22Rv1 (cell line): Measurements from ENCODE around the gene SELENON.
"Not testable (repeated sequence)": the region's sequence is repeated elsewhere in the genome, so short reads cannot be mapped to it uniquely, and the experiment has no call there.

Experiments
- H3K27ac ChIP-seq: fragments of 450-650 bp; 2 replicates; pipeline ENCODE4 v1.5.1; 2017
- CTCF ChIP-seq: fragments of 450-650 bp; IDR thresholded peaks from 2 replicates; pipeline ENCODE4 v1.5.1; 2017; ENCODE audit warnings: mild to moderate bottlenecking
- ZFX ChIP-seq: fragments of 450-650 bp; IDR thresholded peaks from 2 replicates; pipeline ENCODE4 v1.6.1; 2017; ENCODE audit warnings: antibody characterized with exemption, borderline replicate concordance

Gene SELENON

GRCh38 chr1:25837262-25837875 is 37.4 kb downstream of the SELENON start:
- no peak for TF ChIP-seq ZFX
- TF ChIP-seq CTCF, result peak; percentile 76
- H3K27ac ChIP-seq, result peak overlapping the region; percentile 26; the same call in 1 of the 2 replicates

GRCh38 chr1:25839808-25840207 is 39.8 kb downstream of the SELENON start:
- H3K27ac ChIP-seq, result not testable (repeated sequence)

- no peak for TF ChIP-seq ZFX
- TF ChIP-seq CTCF, result no peak
These were observed 43.5 kb downstream of the SELENON start for GRCh38 chr1:25843483-25843882.

GRCh38 chr1:25844536-25845337 is 44.7 kb downstream of the SELENON start:
- TF ChIP-seq CTCF (no peak), ZFX (no peak)
- no peak overlapping the region for H3K27ac ChIP-seq

More at GRCh38 chr1:25843483-25843882, 43.5 kb downstream of the SELENON start:
- H3K27ac ChIP-seq, result no peak overlapping the region

GRCh38 chr1:25845664-25846063 is 45.7 kb downstream of the SELENON start:
- TF ChIP-seq CTCF (no peak), ZFX (no peak)

GRCh38 chr1:25847929-25848328 is 47.9 kb downstream of the SELENON start:
- no peak for TF ChIP-seq ZFX
- no peak for TF ChIP-seq CTCF
- no peak overlapping the region for H3K27ac ChIP-seq

More at GRCh38 chr1:25845664-25846063, 45.7 kb downstream of the SELENON start:
- no peak overlapping the region for H3K27ac ChIP-seq

GRCh38 chr1:25848531-25848930 is 48.5 kb downstream of the SELENON start:
- no peak for TF ChIP-seq ZFX
- no peak for TF ChIP-seq CTCF
- H3K27ac ChIP-seq, result no peak overlapping the region
